ENCODE results near the gene EHBP1L1.
"Not testable (repeated sequence)": the region's sequence is repeated elsewhere in the genome, so short reads cannot be mapped to it uniquely, and the experiment has no call there.

DNA sequence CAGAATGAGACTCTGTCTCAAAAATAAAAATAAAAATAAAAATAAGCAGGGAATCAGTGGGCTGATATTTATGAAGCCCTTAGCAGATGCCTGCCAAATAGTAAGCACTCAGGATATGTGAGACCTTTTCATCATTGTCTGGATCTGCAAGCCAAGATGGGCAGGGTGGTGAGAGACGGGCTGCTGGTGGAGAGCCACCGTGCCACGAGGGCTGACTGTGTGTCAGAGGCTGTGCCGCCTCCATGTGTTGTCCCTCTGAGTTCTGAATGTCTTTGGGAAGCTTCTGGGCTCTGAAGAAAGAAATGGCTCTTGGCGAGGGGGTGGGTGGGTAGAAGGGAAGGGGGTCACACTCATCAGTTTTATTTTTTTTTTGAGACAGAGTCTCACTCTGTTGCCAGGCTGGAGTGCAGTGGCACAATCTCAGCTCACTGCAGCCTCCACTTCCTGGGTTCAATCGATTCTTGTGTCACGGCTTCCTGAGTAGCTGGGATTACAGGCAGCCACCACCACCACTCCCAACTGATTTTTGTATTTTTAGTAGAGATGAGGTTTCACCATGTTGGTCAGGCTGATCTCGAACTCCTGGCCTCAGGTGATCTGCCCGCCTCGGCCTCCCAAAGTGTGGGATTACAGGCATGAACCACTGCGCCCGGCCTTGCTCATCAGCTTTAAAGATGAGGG lies 10.8 kb upstream of the EHBP1L1 start:
- not testable (repeated sequence) for TF ChIP-seq ZNF623 (tag by site-specific recombination; IDR thresholded peaks at IDR 0.05)
- TF ChIP-seq, protein P1, sequence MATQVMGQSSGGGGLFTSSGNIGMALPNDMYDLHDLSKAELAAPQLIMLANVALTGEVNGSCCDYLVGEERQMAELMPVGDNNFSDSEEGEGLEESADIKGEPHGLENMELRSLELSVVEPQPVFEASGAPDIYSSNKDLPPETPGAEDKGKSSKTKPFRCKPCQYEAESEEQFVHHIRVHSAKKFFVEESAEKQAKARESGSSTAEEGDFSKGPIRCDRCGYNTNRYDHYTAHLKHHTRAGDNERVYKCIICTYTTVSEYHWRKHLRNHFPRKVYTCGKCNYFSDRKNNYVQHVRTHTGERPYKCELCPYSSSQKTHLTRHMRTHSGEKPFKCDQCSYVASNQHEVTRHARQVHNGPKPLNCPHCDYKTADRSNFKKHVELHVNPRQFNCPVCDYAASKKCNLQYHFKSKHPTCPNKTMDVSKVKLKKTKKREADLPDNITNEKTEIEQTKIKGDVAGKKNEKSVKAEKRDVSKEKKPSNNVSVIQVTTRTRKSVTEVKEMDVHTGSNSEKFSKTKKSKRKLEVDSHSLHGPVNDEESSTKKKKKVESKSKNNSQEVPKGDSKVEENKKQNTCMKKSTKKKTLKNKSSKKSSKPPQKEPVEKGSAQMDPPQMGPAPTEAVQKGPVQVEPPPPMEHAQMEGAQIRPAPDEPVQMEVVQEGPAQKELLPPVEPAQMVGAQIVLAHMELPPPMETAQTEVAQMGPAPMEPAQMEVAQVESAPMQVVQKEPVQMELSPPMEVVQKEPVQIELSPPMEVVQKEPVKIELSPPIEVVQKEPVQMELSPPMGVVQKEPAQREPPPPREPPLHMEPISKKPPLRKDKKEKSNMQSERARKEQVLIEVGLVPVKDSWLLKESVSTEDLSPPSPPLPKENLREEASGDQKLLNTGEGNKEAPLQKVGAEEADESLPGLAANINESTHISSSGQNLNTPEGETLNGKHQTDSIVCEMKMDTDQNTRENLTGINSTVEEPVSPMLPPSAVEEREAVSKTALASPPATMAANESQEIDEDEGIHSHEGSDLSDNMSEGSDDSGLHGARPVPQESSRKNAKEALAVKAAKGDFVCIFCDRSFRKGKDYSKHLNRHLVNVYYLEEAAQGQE (tag by site-specific recombination; IDR thresholded peaks at IDR 0.05) = not testable (repeated sequence)
- TF ChIP-seq, protein P2, sequence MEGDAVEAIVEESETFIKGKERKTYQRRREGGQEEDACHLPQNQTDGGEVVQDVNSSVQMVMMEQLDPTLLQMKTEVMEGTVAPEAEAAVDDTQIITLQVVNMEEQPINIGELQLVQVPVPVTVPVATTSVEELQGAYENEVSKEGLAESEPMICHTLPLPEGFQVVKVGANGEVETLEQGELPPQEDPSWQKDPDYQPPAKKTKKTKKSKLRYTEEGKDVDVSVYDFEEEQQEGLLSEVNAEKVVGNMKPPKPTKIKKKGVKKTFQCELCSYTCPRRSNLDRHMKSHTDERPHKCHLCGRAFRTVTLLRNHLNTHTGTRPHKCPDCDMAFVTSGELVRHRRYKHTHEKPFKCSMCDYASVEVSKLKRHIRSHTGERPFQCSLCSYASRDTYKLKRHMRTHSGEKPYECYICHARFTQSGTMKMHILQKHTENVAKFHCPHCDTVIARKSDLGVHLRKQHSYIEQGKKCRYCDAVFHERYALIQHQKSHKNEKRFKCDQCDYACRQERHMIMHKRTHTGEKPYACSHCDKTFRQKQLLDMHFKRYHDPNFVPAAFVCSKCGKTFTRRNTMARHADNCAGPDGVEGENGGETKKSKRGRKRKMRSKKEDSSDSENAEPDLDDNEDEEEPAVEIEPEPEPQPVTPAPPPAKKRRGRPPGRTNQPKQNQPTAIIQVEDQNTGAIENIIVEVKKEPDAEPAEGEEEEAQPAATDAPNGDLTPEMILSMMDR (tag by site-specific recombination; IDR thresholded peaks at IDR 0.05) = not testable (repeated sequence)
